Measurements from ENCODE around the gene BHLHA15. TPM values are rescaled to one million over a fixed set of nuclear protein-coding genes. Genes with fewer than 3 reads are reported as not detected.
A peak's percentile ranks its signal among the peaks of the same experiment; 100 is the strongest.

The BHLHA15 gene
- 0.17 TPM for polyA plus RNA-seq (2013, experiment 1 of 2; ENCODE audit: insufficient read length)
- not detected for polyA plus RNA-seq (2013, experiment 2 of 2; ENCODE audit: insufficient read length)

DNA sequence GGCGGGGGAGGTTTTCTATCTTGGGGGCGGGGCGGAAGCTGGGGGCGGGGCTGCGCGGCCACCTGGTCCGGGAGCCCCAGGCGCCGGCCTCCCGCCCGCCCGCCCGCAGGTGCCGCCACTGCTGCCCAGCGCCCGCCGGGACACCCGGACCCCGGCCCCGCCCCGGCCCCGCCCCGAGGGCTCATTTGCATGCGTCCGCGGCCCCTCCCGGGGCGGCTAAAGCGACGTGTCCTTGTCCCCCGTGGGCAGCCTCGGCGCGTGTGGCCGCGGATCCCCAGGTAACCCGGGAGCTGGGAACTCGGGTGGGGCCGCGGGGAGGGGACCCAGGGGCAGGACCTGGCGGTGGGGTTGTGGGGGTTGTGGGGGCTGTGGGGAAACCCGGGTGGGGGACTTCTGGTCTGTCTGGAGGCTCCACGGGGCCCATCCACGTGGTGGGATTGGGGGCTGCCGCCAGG, at the start of gene BHLHA15:
BHLHA15 (plus strand) TSS at position 219 of the 455 bp plus-strand sequence. CDS start 871 bp downstream, outside the sequence.
- DNase-seq = no peak

DNA sequence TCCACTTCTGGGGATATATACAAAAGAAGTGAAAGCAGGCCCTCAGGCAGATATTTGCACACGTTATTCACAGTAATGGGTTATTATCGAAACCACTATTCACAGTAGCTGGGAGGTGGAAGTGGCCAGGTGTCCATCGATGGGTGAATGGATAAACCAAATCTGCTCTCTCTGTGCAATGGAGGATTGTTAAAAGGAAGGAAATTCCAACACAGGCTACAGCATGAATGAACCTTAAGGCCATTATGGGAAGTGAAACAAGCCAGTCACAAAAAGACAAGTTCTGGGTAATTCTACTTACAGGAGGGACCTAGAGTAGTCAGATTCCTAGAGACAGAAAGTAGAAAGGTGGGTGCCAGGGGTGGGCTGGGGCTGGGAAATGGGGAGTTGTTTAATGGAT, 48.5 kb upstream of the BHLHA15 start:
- DNase-seq = no peak

DNA sequence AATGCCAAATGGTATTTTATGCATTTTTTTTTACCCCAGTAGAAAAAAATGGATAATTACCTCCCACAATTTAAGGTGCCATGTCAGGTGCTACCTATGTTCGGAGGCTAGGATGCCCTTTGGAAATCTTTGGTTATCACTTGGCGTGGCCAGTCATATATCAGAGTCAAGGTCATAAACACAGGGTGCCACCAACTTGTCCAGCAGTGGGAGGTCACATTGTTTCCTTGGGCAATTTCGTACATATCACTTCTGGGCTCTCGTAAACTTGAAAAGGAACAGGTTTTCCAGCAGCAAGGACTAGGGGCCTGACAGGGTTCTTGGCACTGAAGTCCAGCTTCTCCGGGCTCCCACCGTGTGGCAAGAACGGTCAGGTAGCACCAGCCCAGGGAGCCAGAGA, 48.0 kb upstream of the BHLHA15 start:
- no peak for DNase-seq

DNA sequence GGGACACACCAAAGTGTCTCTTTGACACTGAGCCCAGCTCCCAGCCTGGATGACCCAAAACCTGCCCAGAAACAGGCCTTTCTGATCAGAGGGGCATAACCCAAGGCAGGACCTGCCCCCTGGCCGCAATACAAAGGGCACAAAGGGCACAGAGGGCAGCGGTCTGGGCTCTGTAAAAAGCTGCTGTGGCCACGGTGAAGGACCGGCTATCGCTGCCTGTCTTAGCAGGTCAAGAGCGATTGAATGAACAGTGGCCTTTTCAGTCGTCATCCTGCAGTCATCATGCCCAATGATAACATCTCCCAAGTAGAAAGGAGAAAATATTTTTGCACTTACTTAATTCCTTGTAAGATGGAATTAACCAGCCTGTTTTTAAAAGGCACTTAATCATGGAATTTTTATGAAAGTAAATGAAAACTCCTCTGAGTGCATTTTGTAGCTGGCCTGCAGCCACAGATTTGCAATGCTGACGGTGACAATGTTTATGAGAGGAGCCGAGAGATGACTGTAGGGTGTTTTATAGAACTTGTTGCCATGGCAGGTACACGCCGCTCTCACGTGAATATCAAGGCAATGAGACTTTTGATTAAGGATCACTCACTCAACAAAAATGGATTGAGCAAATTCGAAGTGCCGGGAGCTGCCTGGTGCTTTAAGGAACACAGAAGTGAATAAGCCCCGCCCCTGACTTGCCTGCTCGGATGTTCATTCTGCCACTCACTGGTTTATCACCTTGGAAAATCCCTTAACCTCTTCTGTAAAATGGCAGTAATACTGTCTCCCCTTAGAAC, 47.3 kb upstream of the BHLHA15 start:
- peak; percentile 8 for DNase-seq

DNA sequence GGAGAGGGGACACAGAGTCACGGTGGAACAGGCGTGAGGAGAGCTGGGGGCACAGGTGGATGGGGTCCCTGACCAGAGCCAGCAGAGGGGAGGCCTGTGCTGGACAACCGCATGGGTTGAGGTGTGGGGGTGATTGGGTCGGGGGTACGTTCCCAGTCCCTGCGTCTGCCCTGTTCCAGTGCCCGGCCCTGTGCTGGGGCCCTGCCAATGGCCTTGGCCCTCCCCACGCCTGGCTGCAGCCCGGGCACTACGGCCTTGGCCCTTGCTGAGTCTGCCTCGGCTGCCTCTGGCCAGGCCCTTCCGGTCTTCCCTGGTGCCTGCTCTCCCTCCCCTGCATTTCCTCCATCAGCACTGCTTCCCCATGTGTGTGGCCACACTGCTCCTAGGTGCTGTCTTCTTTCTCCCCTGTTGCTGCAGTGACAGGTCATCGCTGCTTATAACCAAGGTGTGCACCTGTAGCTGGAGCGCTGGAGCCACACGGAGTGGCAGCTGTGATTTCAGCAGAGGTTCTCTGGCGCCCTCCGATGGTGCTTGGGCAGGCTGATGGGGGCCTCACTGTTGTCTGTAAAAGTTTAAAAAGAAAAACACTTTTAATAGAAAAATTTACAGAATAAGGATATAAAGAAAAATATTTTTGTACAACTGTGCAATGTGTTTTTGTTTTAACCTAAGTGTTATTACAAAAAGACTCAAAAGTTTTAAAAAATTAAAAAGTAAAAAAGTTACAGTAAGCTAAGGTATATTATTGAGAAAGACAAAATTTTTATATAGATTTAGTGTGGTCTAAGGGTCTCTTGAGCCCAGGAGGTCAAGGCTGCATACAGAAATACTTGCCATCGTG, 45.2 kb upstream of the BHLHA15 start:
- DNase-seq = peak; percentile 10

DNA sequence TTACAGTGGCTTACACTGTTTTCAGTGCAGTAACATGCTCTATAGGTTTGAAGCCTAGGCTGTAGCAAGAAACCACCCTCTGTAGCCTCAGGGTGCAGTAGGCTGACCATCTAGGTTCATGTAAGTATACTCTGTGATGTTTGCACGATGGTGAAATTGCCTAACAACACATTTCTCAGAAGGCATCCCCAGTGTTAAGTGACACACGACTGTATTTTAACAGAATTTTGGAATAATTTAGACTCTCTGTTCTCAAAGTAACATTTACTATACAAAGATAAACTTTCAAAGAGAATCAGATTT, 44.6 kb upstream of the BHLHA15 start:
- no peak for DNase-seq

DNA sequence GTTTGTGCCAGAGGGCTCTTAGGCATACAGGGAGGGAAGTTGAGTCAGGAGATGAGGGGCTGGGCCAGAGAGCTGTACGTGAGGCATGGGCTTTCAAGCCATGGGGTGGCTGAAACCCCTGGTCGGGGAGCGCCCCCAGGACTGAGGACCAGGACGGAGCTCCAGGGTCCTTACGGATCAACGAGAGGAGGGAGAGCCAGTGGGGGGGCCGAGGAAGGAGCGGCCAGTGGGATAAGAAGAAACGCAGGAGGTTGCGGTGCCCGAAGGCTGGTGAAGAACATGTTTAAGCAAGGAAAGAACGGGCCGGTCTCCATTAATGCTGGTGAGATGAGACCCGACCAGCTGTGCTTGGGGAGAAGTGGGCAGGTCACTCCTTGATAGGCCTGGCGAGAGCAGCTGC, 43.6 kb upstream of the BHLHA15 start:
- no peak for DNase-seq

DNA sequence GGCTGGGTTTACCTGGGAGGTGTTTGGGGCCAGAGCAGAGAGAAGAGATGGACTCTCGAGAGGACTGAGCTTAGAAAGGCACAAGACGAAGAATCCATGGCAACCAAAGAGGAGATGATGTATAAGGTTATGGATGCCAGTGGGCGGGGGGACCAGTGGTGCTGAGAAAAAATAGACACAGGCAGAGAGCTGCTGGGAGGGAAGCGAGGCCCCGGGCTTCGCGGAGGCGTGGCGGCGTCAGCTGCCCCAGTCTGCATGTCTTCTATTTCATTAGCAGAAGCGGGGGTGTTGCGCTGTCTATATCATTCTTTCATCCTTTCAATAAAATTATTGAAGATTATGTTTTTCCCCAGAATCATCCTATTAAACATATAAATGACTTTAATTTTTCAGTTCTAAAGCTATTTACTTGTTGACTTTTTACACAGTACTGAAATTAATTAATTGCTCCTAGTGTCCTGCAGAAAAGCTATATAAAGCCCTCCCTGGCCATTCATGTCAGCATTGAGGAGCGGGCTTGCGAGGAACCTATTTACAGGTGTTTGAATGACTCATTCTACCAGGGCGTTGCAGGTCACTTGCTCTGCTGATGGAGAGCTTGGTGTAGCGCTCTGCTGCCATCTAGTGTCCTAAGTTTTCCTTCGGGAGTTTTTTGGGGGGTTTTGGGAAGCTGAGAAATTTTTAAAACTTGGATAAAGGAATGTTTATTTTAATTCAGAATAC, 42.9 kb upstream of the BHLHA15 start:
- peak; percentile 42 for DNase-seq

DNA sequence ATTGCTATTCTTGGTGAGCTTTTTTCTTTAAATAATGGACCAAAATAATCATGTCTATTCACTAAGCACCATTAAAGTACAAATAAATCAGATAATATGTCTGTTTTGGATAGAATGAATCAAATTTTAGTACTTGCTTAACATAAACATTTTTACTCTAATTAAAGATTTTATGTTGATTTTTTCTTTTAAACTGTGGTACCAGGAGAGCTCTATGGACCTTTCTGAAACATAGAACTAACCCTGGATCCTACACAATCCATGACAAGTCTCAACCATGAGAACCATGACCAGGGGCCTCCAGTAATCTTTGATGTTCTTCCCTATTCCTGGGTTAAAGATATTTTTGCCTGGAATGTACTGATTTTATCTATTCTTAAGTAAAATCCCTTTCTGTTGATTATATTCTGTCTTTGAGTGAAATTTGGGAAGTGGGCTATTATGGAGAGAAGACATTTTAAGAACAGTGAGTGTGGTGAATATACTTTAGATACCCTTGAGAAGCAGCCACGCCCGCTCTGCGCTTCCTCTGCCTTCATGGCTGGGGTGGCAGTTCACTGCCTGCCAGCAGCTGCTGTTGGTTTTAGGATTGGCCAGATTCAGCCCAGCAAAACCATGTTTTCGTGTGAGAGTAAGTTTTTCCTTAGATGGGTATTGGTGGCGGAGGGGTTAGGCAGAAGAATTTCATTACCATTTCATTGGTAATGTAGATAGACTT, 42.2 kb upstream of the BHLHA15 start:
- DNase-seq = no peak

DNA sequence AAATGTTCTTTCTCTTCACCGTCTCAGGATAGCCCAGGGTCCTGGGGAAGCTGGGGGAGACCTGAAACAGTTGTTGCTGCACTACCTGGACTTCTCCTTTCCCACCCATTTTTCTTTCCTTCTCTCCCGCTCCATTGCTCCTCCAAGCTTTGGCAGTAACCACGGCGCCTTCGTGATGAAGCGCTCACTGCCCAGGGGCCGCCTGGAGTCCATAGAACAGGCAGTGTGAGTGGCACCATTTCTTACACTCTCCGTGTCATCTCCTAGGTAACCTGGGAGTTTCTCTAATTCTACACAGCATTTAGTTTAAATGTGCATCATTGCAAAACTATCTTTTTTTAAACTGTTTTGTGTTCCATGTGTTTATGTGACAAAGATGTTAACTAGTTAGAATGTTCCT, 40.3 kb upstream of the BHLHA15 start:
- no peak for DNase-seq

DNA sequence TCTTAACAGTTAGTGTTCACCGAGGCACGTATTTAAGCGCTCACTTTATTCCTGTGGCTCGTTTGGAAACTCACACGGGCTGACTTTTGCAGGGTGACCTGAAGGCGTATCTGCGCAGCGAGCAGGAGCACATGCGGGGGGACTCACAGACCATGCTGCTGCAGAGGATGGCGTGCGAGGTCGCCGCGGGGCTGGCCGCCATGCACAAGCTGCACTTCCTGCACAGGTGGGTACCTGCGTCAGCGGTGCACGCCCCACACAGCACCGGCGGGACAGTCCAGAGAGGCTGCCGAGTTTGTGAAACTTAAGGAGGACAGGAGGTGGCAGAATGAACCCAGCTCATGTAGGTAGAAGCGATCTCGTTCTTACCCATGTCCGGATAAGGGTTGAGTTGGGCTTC, 39.8 kb upstream of the BHLHA15 start:
- no peak for DNase-seq

DNA sequence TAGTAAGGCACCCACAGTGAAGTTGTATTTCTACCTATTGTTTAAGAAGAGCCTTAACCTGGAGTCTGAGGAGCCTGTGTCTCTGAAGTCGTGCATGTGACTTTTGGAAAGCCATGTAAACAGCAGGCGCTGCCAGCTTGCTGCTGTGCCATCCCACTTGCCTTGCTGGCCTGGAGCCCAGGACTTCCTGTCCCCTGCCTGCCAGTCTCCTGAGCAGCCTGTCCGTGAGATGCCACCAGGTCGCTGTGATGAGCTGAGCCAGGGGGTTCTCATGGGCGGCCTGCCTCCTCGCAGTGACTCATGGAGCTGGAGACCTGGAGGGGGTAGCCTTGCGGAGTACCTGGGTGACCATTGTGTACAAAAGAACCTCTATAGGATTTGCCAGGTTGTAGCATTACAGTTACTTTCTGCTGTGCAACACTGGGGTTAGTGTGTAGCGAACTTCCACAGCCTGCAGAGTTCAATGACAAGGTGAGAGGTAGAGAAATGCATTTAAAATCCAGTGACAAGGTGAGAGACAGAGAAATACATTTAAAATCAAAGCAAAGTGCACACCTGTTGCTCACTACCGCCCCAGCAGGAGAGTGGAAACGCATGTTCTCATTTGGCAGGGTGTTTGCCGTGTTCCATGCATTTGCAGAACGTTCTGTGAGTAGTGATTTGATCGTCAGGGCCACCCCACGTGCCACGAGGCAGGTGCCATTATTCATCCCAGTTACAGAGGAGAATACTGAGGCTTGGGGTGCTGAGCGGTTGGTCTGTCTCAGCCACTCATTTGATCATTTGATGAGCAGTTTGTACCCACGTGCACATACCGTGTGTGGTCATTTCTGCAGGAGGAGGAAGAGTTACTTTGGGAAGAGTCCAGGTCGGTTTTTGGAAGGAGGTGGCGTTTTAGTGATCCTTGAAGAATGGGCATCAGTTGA, 36.6 kb upstream of the BHLHA15 start:
- DNase-seq = no peak

DNA sequence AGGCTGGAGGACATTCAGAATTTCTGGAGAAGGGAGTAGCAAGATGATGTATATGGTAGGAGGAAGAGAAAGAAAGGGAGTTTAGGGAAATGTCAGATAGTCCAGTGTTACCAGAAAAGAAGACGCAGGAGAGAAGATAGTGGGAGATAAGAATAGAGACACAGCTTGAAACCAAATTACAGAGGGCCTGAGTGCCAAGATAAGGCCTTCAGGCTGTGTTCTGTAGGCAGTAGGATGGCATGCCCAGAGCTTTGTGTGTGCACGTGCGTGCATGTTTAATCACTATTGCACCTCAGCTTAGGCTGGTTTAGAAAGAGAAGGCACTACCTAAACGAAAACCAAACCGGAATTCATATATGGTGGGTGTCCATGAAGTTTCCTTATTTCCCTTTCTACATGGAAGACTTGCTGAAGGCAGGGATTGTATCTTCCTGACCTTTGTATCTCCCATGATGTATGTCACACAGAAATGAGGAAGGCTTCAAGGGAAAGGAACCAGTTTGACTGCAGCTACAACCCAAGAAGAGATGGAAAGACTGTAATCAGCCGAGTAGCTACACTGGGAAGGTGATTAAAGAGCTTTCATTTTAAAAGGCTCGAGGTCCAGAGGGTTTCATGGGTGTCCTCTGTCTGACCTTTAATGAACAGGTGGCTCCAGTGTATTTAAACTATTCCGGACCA, 35.8 kb upstream of the BHLHA15 start:
- no peak for DNase-seq

DNA sequence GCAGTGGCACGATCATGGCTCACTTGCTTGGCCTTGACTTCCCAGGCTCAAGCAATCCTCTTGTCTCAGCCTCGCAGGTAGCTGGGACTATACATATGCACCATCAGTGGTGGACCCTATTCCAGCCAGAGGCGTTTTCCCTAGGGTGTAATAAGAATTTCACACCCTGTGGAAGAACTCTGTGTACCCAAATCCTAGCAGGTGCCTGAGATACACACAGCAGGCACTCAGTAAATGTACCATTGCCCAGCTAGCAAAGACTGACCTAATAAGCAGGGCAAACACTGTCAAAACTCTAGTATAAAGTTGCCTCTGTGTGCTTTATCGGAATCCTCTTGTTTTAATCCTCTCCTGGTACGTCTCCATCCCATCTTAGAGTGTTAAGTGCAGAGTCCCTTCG, 33.7 kb upstream of the BHLHA15 start:
- DNase-seq = no peak

DNA sequence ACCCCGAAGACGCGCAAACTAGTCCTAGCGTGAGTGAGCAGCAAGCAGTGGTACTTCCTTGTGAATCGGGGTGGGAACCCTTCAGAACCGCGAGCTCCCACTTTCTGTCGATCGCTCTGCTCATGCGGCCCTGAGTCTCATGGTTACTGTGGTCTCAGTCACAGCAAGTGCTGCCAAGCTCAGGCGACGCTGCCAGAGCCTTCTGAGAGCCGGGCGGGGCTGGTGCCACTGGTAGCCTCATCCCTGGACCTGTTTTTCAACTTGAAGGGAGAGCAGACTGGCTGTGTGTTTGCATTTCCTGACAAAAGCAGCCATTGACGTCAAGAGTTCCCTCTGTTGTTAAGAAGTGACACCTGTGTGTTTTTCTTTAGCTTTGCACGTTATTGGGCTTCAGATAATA, 32.9 kb upstream of the BHLHA15 start:
- no peak for DNase-seq

DNA sequence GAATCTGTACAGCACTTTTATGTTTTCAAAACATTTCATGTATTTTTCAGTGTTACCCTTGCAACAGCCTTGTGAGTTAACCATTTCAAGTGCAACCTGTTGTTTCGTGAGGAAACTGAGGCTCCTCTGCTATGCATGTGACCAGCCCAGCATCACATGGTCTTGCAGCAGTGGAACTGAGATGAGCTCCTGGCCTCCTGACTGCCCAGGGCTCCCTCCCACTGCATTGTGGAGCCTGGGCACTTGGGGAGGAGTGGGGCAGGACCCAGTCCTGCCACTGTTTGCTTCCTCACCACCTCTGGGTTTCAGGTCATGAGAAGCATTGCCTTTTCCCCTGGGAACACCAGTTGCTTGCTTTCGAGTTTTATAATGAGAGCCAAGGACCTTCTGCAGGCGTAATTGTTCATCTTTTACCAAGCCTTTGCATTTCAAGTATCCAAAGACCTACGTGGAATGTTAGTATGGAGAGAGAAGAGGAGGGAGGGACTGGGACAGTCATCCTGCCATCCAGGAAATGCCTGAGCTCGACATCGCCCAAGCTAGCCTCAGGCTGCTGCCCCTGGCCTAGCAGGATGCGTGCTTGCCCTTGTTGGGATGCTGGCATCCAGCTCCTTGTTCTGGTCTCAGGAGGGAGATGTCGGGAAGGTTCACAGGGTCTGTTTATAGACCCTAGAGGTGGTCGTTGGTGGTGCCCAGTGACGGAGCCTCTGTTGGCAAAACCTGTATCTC, 32.3 kb upstream of the BHLHA15 start:
- peak; percentile 25 for DNase-seq

DNA sequence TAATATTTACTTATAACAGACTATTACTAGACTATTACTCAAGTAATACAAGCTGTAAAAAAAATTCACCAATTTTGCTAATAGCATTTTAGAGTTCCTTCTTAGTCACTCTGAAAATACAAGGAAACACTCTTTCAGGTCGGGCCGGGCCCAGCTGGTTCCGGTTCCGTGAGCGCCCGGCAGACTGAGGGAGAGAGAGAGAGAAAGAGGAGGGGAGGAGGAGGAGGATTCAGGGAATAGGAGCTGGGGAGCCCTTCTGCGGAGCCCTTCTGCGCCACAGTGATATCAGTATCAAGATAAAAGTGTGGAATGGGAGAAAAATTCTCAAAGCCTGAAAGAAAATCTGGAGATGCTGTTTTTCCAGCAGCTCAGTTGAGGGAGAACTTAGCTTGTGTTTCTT, 30.5 kb upstream of the BHLHA15 start:
- no peak for DNase-seq

DNA sequence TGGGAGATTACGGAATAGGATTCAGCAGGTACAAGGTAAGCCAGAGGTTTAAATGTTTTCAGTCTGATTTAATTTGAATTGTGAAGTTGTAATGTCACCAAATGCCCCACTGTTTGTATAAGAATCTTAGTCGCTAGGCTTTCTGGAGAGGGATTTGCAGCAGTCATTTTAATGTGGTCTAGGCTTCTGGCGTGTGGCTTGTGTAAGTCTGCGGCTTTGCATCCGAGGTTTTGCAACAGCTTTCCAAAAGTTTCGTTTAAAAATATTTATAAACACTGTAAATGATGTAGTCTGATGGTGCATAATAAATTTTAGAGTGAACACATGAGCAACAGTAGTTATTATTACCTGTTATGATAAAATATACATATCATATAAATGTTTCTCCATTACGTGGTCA, 26.1 kb upstream of the BHLHA15 start:
- DNase-seq = no peak

DNA sequence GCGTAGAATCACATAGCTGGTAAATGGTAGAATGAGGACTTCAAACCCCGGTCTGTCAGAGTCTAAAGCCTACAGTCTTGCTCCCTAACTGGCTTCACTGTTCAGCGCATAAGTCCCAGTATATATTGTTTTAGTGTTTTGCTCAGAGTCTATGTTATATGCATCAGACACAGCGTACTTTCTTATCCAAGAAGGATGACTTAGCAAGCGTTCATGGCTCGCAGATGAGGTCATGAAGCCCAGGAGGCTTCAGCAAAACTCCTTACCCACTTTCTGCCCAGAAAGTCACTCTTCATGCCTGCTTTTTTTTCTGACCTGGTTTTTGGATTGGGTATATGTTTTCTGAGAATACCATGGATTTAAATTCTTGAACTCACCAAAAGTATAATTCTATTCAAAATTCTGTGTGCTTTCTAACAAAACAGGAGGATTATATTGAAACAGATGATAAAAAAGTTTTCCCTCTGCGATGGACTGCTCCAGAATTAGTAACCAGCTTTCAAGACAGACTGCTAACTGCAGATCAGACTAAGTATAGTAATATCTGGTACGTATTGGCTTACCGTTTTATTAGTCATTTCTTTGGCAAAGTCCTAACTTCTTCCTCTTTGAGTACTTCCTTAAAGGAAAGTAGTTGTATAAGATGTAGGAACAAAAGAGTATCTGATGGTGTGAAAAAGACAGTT, 24.6 kb upstream of the BHLHA15 start:
- peak; percentile 49 for DNase-seq

All from fibroblast of skin of back (primary cell).